Femur (tissue), 1 donor: ENCODE data around the gene TRIO.

Experiments
- DNase-seq: peaks from one replicate; pipeline ENCODE4 v3.0.0-alpha.2; 2017

Gene TRIO

DNA sequence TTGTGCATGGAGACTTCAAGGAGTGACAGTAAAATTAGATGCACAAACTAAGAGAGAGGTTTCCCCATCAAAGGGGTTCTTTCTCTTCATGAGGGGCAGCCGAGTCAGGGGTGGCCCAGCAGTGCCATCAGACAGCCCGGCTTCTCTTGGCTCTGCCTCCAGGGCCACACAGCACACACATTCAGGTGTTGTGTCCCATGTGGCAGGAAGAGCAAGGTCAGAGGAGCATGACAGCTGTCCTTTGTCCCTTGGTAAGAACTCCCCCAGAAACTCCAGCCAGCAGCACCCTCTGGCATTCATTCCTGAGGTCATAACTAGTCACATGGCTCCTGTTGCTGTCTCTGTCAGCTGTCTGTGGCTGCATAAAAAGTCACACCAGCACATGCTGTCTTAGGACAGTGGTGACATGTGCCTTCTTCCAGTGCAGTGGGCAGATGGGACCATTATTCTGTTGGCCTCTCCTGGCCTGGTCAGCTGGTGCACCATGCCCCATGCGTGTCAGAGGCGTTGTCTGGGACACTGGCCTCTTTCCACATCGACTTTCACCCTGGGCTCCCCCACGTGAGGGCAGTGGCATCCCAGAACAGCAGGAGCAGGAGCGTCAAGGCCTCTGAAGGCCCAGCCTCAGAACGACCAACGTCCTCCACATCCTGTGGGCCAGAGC, 360.0 kb downstream of the TRIO start:
- no peak for DNase-seq

DNA sequence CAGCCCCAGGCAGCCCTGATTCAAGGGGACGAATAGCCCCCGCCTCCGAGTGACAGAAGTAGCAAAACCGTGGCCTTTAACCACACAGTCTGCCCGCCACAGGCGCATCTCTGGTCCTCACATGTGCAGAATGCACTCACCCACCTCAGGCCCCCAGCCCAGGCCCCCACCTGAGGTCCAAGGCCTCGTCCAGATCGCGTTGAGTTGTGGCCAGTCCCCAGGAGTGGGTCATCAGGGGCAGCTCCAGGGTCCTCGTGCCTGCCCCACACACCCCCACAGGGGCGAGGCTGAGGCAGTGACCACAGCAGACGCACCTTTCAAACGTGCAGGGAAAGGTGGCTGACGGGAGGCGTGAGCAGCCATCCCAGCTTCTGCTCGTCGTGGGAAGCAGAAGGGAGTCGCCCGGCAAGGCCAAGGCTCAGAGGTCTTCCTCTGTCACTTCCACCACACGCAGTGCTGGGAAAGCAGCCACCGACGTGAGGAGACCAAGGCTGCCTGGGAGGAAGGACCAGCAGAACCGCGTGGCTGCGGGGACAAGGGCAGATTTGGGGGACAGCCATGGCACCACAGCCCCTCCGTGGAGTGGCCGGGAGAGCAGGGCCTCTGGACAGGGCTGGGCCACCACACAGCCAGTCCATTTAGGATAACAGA, 360.7 kb downstream of the TRIO start:
- no peak for DNase-seq

DNA sequence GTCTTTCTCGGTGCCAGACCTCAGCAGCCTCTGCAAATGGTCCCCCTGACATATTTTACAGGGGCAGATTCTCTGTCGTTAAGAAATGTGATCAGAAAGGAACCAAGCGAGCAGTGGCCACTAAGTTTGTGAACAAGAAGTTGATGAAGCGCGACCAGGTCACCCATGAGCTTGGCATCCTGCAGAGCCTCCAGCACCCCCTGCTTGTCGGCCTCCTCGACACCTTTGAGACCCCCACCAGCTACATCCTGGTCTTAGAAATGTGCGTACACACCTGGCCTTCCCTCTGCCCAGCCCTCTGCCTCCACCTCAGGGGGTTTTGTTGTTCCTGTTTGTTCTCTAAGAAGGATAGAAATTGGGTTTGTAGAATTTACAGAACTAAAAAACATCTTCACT, 361.2 kb downstream of the TRIO start:
- no peak for DNase-seq

DNA sequence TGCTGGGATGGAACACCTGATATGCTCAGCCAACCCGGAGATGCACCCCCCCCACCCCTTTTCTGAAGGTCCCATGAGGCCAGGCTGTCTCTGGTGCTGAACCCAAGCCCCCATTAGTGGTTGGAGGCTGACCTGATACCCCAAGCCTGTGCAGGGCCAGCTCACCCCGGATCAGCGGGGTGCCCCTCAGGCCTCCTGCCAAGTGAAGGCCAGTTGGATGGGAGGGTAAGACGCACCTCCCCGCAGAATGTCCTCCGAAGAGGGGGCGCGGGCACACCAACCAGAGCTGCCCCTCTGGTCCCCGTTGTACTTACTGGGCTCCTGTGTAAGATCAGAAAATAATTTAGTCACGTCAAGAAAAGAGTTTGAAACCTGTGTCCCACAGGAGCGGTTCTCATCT, 361.7 kb downstream of the TRIO start:
- DNase-seq = no peak

DNA sequence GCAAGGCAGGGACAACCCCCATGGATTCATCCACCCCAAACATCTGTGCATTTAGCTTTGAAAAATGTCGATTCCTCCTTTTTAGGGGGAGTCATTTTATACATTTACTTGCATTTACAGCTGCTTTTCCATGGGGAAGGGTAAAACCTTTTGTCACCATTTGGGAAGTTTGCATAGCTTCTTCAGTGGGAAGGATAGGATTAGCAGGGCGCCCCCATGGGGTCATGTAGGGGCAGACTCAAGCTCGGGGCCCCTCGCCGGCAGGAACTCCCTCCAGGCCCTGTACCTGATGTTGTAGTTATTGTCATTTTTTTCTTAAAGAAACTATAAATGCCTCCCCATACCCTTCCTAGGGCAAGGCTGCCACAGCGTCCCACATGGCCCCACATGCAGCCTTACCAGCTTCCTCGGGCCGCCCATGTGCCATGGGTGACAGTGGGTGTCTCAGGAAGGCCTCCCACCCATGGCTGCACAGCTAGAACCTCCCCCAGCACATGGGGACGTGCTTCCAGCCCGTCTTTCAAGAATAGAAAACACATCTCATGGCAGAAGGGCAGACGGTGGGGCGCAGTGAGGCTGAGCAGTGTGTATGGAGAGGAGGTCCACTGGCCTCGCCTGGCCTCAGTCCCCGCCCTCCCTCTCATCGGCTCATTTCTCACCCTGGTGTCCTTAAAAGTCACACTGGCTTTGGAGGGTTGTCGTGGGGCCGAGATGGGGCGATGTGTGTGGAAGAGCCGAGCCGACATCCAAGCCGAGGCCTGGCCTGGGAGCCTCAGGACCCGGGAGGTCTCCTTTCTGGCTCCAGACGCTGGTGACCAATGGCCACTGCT, 362.4 kb downstream of the TRIO start:
- DNase-seq = no peak

DNA sequence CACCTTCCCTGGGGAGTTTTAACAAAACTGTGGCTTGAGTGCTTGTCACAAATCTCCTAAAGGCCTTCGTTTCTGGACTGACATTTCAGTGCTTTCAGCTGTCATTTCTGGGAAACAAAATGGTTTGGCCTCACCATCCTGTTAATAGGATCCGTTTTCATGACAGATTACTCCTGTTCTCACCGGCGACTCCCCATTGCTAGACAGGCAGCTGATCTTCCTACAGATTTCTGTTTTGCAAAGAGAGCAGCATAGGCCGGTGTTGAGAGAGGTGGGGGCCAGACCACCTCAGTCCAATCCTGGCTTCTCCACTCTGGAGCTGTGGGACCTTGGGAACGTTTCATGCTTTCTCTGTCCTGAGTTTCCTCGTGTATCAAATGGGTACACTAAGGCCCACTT, 363.0 kb downstream of the TRIO start:
- DNase-seq = no peak

DNA sequence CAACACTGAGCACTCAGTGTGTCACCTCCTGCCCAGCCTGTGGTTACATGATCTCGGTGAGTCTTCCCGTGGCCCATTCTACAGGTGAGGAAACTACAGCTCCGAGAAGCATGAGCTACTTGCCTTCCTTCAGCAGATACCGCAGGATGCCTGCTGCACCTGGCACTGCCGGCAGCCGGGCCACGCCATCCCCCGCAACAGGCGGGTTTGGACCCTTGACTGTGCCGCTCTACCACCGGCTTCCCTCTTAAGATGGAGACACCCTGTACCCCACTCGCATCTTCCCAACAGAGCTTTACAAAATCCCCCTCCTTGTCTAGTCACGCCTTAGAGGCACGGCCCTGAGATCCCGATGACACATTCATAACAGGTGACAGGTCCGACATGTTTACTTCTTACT, 363.5 kb downstream of the TRIO start:
- DNase-seq = no peak

DNA sequence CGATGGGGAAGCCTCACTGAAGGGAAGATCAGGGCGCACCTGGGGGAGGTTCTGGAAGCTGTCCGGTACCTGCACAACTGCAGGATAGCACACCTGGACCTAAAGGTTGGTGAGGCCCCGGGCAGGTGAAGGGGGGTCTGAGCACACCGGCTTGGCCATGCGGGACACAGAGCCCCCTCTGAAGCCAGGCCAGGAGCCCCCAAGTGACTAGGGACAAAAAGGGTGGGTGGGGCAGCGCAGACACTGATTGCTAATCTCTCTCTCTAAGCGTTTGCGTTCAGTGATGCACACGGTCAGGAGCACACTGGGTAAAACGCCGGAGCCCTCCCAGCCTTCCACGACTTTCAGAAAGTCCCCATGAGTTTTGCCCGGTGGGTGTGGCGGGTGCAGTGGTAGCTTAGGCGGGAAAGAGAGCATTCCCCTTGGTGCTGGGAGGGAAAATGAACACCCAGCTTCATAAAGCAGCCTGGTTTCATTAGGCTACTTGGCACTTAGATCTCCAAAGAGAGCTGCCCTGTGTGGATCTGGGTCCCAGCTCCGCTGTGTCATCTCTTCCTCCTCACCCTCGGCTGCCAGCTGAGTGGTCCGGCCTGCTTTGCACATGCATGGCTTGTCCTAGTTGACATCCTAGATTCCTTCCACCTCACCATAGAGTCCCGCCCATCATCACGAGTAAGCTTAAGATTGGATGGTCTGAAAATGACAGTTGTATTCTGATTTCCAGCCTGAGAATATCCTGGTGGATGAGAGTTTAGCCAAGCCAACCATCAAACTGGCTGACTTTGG, 364.2 kb downstream of the TRIO start:
- DNase-seq = no peak

DNA sequence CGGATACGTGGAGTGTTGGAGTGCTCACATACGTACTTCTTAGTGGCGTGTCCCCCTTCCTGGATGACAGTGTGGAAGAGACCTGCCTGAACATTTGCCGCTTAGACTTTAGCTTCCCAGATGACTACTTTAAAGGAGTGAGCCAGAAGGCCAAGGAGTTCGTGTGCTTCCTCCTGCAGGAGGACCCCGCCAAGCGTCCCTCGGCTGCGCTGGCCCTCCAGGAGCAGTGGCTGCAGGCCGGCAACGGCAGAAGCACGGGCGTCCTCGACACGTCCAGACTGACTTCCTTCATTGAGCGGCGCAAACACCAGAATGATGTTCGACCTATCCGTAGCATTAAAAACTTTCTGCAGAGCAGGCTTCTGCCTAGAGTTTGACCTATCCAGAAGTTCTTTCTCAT, 364.9 kb downstream of the TRIO start:
- DNase-seq = no peak

DNA sequence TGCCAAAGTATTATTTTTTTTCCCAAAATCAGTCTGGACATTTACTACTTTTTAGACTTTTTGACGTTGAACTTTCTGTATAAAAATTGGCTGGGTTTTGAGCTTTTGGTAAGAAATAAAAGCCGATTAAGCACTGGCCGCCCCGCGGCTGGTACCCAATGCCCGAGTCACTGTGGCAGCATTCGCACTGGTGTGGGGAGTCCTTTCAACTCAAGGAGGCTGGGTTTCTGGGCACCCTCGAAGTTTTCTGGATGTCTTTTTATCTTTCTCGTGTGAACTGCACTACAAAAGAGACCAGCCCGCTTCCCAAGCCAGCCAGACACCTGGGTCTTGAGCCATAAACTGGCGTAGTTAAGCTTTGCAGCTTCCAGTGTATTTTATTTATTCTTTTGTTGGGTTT, 366.4 kb downstream of the TRIO start:
- DNase-seq = no peak

DNA sequence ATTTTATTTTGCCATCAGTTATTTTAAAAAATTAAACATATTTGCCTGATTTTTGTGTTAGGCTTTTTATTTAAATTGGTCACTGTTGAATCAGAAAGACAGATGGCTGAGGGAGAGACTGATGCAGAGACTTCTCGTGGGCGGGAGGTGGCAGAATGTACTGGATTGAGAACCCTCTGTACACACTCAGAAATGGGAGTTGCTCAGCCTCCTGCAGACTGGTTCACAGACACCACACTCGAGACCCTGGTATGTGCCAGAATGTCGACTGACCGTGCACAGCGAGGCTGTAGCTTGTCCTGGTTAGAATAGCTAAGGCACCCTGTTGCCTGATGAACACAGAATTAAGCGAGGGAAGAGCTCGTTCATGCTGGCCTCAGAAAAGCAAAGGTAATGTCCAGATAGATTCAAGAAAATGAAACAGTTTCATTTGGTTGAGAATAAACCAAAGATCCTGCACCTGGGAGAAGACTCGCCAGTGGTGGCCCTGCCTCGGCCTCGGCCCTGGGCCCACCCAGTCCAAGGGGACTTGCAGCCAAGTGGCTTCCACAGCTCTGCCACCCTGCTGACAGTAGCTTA, 367.1 kb downstream of the TRIO start:
- DNase-seq = no peak

DNA sequence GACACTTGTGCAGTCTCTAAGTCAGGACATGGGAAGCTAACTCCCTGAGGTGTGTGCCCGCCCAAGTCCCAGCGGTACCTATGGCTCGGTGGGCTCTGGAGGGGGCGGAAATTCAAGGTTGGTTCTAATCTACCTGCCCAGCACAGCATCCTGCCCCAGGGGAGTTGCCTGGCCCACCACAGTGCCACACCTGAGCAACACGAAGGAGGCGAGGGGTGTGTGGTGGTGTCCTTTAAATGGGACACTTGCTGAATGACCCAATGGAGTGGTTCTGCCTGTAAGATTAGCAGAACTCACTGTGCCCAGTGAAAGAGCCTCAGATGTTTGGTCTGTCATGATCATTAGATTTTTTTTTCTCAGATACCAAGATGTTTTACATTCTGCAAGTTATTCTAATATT, 367.7 kb downstream of the TRIO start:
- no peak for DNase-seq

DNA sequence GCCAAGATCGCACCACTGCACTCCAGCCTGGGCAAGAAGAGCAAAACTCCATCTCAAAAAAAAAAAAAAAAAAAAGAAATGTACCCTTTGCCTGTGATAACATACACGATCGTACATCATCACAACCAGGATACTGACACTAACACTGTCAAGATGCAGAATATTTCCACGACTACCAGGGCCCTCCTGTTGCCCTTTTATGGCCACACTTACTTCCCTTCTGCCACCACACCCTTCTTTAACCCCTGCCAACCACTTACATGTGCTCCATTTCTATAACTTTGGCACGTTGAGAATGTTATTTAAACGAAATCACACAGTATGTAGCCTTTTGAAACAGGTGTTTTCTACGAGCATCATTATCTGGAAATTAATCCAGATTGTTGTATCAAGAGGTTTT, 369.4 kb downstream of the TRIO start:
- no peak for DNase-seq

DNA sequence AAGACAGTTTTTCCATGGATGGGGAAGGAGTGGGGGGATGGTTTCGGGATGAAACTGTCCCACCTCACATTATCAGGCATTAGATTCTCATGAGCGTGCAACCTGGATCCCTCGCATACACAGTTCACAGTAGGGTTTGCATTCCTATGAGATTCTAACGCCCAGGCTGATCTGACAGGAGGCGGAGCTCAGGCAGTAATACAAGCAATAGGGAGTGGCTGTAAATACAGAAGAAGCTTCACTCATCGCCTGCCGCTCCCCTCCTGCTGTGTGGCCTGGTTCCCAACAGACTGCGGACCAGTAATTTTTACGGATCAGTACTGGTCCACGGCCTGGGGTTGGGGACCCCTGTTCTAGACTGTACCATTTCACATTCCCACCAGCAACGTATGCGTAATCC, 370.1 kb downstream of the TRIO start:
- no peak for DNase-seq

DNA sequence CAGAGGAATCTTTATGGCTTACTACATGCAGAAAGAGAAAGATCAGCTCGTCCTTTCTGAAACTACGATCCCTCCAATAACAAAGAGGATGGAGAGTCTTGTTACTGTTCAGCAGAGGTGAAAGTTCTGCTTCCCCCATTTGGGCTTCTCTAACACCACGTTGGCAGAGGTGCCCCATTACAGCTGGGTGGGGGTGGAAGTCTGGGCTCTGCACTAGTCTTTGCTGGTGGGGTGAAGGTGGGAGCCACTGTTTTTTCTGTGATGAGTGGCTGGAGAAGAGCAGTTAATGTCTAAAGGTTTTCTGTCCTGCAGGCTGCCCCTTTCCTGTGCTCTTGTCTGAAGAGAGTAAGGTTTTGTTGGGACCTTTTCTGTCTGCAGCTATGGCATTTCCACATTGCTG, 373.8 kb downstream of the TRIO start:
- DNase-seq = no peak

DNA sequence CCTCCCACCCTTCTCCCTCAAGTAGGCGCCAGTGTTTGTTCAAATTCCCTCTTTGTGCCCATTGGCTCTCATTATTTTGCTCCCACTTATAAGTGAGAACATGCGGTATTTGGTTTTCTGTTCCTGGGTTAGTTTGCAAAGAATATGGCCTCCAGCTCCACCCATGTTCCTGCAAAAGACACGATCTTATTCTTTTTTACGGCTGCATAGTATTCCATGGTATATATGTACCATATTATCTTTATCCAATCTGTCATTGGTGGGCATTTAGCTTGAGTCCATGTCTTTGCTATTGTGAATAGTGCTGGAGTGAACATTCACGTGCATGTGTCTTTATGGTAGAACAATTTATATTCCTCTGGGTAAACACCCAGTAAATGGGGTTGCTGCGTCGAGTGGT, 375.5 kb downstream of the TRIO start:
- no peak for DNase-seq

DNA sequence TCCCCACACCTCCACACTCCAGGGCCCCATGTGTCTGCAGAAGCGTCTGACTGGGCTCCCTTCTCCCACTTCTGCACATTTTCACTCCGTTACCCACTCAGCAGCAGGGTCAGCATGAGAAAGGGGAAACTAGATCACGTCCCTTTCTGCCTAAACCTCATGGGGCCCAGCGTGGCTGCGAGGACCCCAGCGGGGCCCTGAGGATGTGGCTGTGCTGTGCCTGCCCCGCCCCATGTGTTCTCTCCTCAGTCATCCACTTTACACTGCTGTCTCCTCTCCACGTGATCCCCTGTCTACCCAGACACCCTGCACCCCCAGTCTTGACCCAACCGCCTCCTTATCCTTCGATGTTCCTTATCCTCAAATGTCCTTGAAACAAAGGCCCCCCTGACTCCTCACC, 378.6 kb downstream of the TRIO start:
- DNase-seq = no peak

DNA sequence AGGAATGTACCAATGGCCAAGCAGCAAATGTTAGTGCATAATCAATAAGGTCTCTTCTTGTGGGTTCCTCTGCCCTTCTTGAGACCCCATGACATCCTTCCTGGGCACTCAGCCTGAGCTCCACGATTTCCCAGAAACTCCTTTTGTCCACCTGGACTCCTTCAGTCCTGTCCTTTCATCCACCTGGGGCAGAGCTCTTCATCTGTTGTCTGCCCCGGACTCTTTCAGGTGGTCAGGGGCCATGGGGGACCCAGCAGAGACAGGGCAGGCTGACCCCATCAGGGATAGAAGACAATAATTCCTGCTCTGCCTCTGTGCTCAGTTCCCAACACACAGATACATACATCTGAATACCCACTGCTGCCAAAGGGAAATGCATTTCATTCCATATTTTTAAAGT, 379.6 kb downstream of the TRIO start:
- no peak for DNase-seq

DNA sequence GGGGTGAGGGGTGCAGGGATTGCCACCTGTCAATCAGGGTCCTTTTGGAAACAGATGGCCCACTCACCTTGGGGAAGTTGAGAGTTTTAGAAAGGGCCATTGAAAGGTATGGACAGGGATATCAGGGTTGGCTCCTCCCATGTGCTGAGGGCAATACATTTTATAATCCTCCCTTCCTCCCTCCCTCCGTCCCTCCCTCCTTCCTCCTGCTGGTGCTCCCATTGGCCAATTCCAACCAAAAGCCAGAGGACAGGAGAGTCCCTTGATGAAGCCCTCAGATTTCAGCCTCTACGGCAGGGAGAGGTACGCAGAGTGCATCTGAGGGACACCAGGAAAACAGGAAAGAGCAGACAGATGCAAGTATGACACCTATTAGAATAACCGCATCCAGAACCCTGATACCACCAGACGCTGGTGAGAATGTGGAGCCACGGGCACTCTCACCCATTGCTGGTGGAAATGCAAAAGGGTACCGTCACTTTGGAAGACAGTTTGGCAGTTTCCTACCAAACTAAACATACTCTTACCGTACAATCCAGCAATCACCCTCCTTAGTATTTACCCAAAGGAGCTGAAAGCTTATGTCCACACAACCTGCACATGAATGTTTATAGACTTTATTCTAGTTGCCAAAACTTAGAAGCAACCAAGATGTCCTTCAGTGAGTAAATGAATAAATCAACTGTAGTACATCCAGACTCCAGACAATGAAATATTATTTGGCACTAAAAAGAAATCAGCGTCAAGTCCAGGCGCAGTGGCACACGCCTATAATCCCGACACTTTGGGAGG, 380.3 kb downstream of the TRIO start:
- no peak for DNase-seq

DNA sequence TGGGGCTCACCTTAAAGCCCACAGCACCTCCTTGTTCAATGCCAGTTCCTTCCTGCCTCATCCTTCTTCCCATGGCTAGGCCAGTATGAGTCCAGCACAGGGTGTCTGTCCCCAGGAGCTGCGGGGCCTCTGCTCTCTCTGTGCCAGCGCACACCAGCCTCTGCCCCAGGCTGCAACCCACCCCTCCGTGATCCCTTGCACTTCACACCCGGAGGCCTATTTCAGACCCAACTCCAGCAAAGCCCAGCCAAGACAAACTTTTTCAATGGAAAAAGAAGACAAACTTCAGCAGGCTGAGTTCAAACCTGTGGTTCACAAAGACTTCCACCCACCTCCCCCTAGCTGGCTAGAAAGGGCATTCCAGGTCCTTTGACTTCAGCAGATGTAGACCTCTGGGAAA, 382.3 kb downstream of the TRIO start:
- DNase-seq = no peak

DNA sequence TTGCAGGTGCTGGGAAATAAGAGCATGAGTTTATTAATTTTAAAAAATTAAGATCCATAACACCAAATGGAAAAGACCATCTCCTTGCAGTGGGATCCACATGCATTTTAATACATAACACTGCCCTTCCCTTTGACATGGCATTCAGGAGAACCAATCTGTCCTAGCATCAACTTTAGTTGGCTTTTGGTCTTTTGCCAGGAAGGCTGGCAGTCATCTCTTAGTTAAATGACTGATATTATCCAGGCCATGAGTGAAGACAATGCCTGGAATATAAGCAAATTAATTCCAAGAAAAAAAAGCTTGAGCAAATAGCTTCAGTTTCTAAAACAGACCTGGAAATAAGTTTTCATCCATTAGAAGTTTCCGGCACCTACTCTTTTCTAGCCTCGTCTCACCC, 383.4 kb downstream of the TRIO start:
- no peak for DNase-seq

DNA sequence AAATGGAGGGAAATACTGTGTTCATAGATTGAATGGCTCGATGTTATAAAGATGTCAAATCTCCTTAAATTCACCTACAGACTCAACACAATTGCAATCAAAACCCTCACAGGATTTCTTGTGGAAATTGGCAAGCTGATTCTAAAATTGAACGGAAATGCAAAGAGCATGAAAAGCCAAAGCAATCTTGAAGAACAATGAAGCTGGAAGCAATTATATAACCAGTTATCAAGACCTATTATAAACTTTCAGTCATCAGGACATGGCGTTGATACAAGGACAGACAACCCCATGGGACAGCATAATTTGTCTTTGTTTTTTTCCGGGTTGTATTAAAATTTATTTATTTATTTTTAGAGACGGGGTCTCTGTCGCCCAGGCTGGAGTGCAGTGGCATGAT, 385.0 kb downstream of the TRIO start:
- DNase-seq = no peak
